Activated CD4-positive, CD25-positive, alpha-beta regulatory T cell treated with anti-CD3 and anti-CD28 coated beads, Interleukin-2, amount 50 U/mL, for 24 hours (primary cell): ENCODE data around the gene TMEM248.
"Not testable (repeated sequence)": the region's sequence is repeated elsewhere in the genome, so short reads cannot be mapped to it uniquely, and the experiment has no call there.

ENCODE experiments used
- ATAC-seq, 2 donors: fragments of 150-1000 bp; cut with Tn5 transposase; one replicate each; pipeline ENCODE4 v1.10.0; 2021; ENCODE audit warnings: mild to moderate bottlenecking in 1 of 2, moderate library complexity in 1 of 2

Gene TMEM248

GRCh38 chr7:66952343-66953043 lies 31.5 kb downstream of the TMEM248 start:
- no peak for ATAC-seq

- ATAC-seq, result no peak
These were observed 32.0 kb downstream of the TMEM248 start for GRCh38 chr7:66953044-66953427.

GRCh38 chr7:66957595-66958290 lies 36.7 kb downstream of the TMEM248 start:
- ATAC-seq, result no peak

- ATAC-seq, result no peak
These were observed 37.7 kb downstream of the TMEM248 start for GRCh38 chr7:66958538-66959350.

GRCh38 chr7:66960192-66960591 lies 39.2 kb downstream of the TMEM248 start:
- no peak for ATAC-seq

GRCh38 chr7:66961096-66961495 lies 40.1 kb downstream of the TMEM248 start:
- ATAC-seq, result no peak

- no peak for ATAC-seq
These were observed 43.4 kb downstream of the TMEM248 start for GRCh38 chr7:66964411-66964810.

GRCh38 chr7:66967029-66967428 lies 46.0 kb downstream of the TMEM248 start:
- ATAC-seq, result no peak

- not testable (repeated sequence) for ATAC-seq
These were observed 48.0 kb downstream of the TMEM248 start for GRCh38 chr7:66969001-66969400.

GRCh38 chr7:66970310-66970709 lies 49.3 kb downstream of the TMEM248 start:
- no peak for ATAC-seq

- no peak for ATAC-seq
These were observed 54.1 kb downstream of the TMEM248 start for GRCh38 chr7:66974986-66975590.

GRCh38 chr7:66978312-66978711 lies 57.3 kb downstream of the TMEM248 start:
- not testable (repeated sequence) for ATAC-seq

GRCh38 chr7:66979013-66979412 lies 58.0 kb downstream of the TMEM248 start:
- not testable (repeated sequence) for ATAC-seq

- ATAC-seq, result not testable (repeated sequence)
These were observed 59.3 kb downstream of the TMEM248 start for GRCh38 chr7:66980336-66980735.

GRCh38 chr7:66989552-66989951 lies 68.5 kb downstream of the TMEM248 start:
- not testable (repeated sequence) for ATAC-seq

- not testable (repeated sequence) for ATAC-seq
These were observed 73.0 kb downstream of the TMEM248 start for GRCh38 chr7:66994051-66994450.

GRCh38 chr7:66994691-66995049 lies 73.6 kb downstream of the TMEM248 start:
- peak; percentile 55 to 57 for ATAC-seq

- peak; percentile 54 to 61 for ATAC-seq
These were observed 74.2 kb downstream of the TMEM248 start, which contains the start of gene SBDS for GRCh38 chr7:66995050-66995776. TSS of gene SBDS (minus strand) at chr7:66995586. CDS start at chr7:66995417, 169 bp downstream.

GRCh38 chr7:66996444-66997191 lies 75.6 kb downstream of the TMEM248 start, which contains the start of gene TYW1:
TSS of gene TYW1 (plus strand) at chr7:66996833. CDS start at chr7:66996979, 146 bp downstream.
- peak; percentile 93 to 94 for ATAC-seq

- not testable (repeated sequence) for ATAC-seq
These were observed 79.7 kb downstream of the TMEM248 start for GRCh38 chr7:67000601-67001258.

GRCh38 chr7:67004145-67004544 lies 83.1 kb downstream of the TMEM248 start:
- not testable (repeated sequence) for ATAC-seq
